ENCODE measurements around the gene RALGAPA1. TPM values are rescaled to one million over a fixed set of nuclear protein-coding genes. Genes with fewer than 3 reads are reported as not detected.

Gene RALGAPA1
- total and polyA plus RNA-seq, 9 of the 15 experiments (the other 6 are each of a cell fraction or from before 2014, with no cell fraction given): 2.5 to 16.3 (median 6.2) TPM

- TF ChIP-seq BRF1 (IDR thresholded peaks at IDR 0.05; ENCODE audit: borderline replicate concordance, extremely low read depth, insufficient read length) (no peak), SMC3 (conservative IDR thresholded peaks at IDR 0.05; ENCODE audit: insufficient read depth, low read depth, low read length) (no peak), TCF3 (CRISPR knock-in tag; IDR thresholded peaks at IDR 0.05) (no peak), SMARCA4 (IDR thresholded peaks at IDR 0.05) (no peak)
- TF ChIP-seq, protein P1, sequence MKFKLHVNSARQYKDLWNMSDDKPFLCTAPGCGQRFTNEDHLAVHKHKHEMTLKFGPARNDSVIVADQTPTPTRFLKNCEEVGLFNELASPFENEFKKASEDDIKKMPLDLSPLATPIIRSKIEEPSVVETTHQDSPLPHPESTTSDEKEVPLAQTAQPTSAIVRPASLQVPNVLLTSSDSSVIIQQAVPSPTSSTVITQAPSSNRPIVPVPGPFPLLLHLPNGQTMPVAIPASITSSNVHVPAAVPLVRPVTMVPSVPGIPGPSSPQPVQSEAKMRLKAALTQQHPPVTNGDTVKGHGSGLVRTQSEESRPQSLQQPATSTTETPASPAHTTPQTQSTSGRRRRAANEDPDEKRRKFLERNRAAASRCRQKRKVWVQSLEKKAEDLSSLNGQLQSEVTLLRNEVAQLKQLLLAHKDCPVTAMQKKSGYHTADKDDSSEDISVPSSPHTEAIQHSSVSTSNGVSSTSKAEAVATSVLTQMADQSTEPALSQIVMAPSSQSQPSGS (CRISPR knock-in tag; IDR thresholded peaks at IDR 0.05): no peak
- Histone ChIP-seq H3K27ac (ENCODE audit: extremely low read depth, low read depth, low read length) (no peak overlapping the region), H3K36me3 (ENCODE audit: control insufficient read depth, insufficient read depth, low read length) (no peaks in the 10 kb centered on the region), H2AFZ (ENCODE audit: low read depth, low read length) (no peak overlapping the region), H3K27me3 (ENCODE audit: control insufficient read depth in 2 of 2, insufficient read depth in 2 of 2, low read length in 2 of 2) (no peaks in the 10 kb centered on the region), H3K4me2 (ENCODE audit: insufficient read depth, low read length) (no peak overlapping the region), H4K20me1 (replicated peaks; ENCODE audit: control insufficient read depth, insufficient read depth, low read length) (no peaks in the 10 kb centered on the region), H3K4me3 (no peak overlapping the region), H3K79me2 (ENCODE audit: control insufficient read depth, insufficient read depth, low read length) (no peaks in the 10 kb centered on the region), H3K9me3 (replicated peaks; ENCODE audit: control insufficient read depth, insufficient read depth, low read depth, low read length) (no peaks in the 10 kb centered on the region), H3K9me1 (ENCODE audit: control insufficient read depth, insufficient read depth, low read length) (no peaks in the 10 kb centered on the region), H3K4me1 (replicated peaks in 1 of 2; ENCODE audit: control insufficient read depth in 2 of 2, insufficient read depth in 2 of 2, low read length in 2 of 2) (no peaks in the 10 kb centered on the region), H3K9ac (ENCODE audit: insufficient read depth in 1 of 2, low read depth in 2 of 2, low read length in 2 of 2) (no peak overlapping the region)
- ChIA-PET POLR2A (no interaction called here), CTCF (ENCODE audit: low intra/inter-chr PET ratio) (no interaction called here)
- in situ Hi-C loops (cut with MboI) (no loop called here), intact Hi-C loops (cut with micrococcal nuclease) (no loop called here)
- no peak for DNase-seq (ENCODE audit: extremely low read depth in 1 of 4, low spot score in 3 of 4)
- no peak for ATAC-seq
- 85% methylated on average over 1 of the region's 1 CpG for WGBS (ENCODE audit: insufficient coverage, low coverage, missing lambda C conversion rate)
- no TSS peak for BruUV-seq (replicated peaks)
- FAIRE-seq: no peak
Measured at GRCh38 chr14:35742032-35742371, 67.1 kb downstream of the RALGAPA1 start.

Data from K562 (cell line).